GM21825 (cell line): ENCODE measurements around the gene TMTC2.

Source experiments
- ATAC-seq: cut with Tn5 transposase; IDR thresholded peaks from one replicate; pipeline ENCODE4 v1.9.1; 2021; ENCODE audit warnings: mild to moderate bottlenecking, moderate library complexity; ENCODE audit not compliant: unreplicated experiment

Gene TMTC2

GRCh38 chr12:82996168-82996812 lies 309.6 kb downstream of the TMTC2 start:
- ATAC-seq: no peak

- no peak for ATAC-seq
Observed at GRCh38 chr12:82998509-82998908, 311.8 kb downstream of the TMTC2 start.

- ATAC-seq: no peak
Observed at GRCh38 chr12:83003026-83003425, 316.3 kb downstream of the TMTC2 start.

- no peak for ATAC-seq
Observed at GRCh38 chr12:83005534-83006197, 319.0 kb downstream of the TMTC2 start.

GRCh38 chr12:83008703-83009102 lies 322.0 kb downstream of the TMTC2 start:
- no peak for ATAC-seq

GRCh38 chr12:83010169-83010804 lies 323.6 kb downstream of the TMTC2 start:
- ATAC-seq: no peak

- no peak for ATAC-seq
Observed at GRCh38 chr12:83015390-83016217, 328.9 kb downstream of the TMTC2 start.

- ATAC-seq: no peak
Observed at GRCh38 chr12:83016218-83016835, 329.6 kb downstream of the TMTC2 start.

- ATAC-seq: no peak
Observed at GRCh38 chr12:83016991-83017390, 330.3 kb downstream of the TMTC2 start.

- no peak for ATAC-seq
Observed at GRCh38 chr12:83018088-83018487, 331.4 kb downstream of the TMTC2 start.

- ATAC-seq: no peak
Observed at GRCh38 chr12:83027021-83027723, 340.5 kb downstream of the TMTC2 start.

GRCh38 chr12:83031196-83031595 lies 344.5 kb downstream of the TMTC2 start:
- ATAC-seq: no peak

- no peak for ATAC-seq
Observed at GRCh38 chr12:83036847-83037246, 350.1 kb downstream of the TMTC2 start.

- ATAC-seq: no peak
Observed at GRCh38 chr12:83039413-83039812, 352.7 kb downstream of the TMTC2 start.

- ATAC-seq: no peak
Observed at GRCh38 chr12:83040339-83040738, 353.6 kb downstream of the TMTC2 start.

GRCh38 chr12:83040991-83041390 lies 354.3 kb downstream of the TMTC2 start:
- no peak for ATAC-seq

- no peak for ATAC-seq
Observed at GRCh38 chr12:83042441-83043200, 355.9 kb downstream of the TMTC2 start.

GRCh38 chr12:83044736-83045135 lies 358.0 kb downstream of the TMTC2 start:
- no peak for ATAC-seq

- ATAC-seq: no peak
Observed at GRCh38 chr12:83046019-83046418, 359.3 kb downstream of the TMTC2 start.

- no peak for ATAC-seq
Observed at GRCh38 chr12:83049306-83049705, 362.6 kb downstream of the TMTC2 start.
